HCT116 (cell line): ENCODE results near the gene SPACDR. TPM values are rescaled to one million over a fixed set of nuclear protein-coding genes. Genes with fewer than 3 reads are reported as not detected.

Source experiments
- ATAC-seq: fragments of 200-7000 bp; cut with Tn5 transposase; 2 replicates; pipeline ENCODE4 v1.9.1; 2020; ENCODE audit warnings: mild to moderate bottlenecking, moderate library complexity
- BruUV-seq: library from RNA; stranded (reverse); fragments of 400-500 nt; replicated peaks from 2 replicates; lab custom pipeline; 2021; lab: Mats Ljungman, UMichigan
- CTCF ChIA-PET: fragments of 300-600 bp; sonication (Branson Sonifier 250); formaldehyde crosslinking; loops from one replicate; lab custom pipeline; 2021; ENCODE audit warnings: antibody characterized with exemption; lab: Charles Lee
- POLR2A ChIA-PET: fragments of 300-600, 350-600 bp; sonication (Branson Sonifier 250); formaldehyde crosslinking; loops from one replicate; lab custom pipeline; 2021; ENCODE audit warnings: antibody characterized with exemption; lab: Charles Lee
- RAD21 ChIA-PET, 2 experiments: fragments of 300-600 bp; sonication (Branson Sonifier 250); formaldehyde crosslinking; loops; one replicate each; lab custom pipeline; 2023; ENCODE audit warnings: low total read pairs in 2 of 2; ENCODE audit not compliant: uncharacterized antibody in 2 of 2, unreplicated experiment in 2 of 2, low non-redundant PET in 1 of 2; lab: Charles Lee
- DNase-seq: peaks from one replicate; pipeline ENCODE4 v3.0.0-alpha.2; 2010; ENCODE audit warnings: low read depth, low spot score
- H2AFZ ChIP-seq: fragments of 200-600 bp; shearing (Covaris generic), sonication (generic); 2 replicates; pipeline ENCODE4 v1.6.1; 2017; ENCODE audit warnings: low read depth, mixed run types, mixed read lengths, antibody characterized with exemption, low read length; ENCODE audit not compliant: poor library complexity, severe bottlenecking
- H3K27ac ChIP-seq: 2 replicates; pipeline ENCODE4 v1.5.1; 2012; ENCODE audit warnings: low read depth, low read length
- H3K27me3 ChIP-seq: fragments of 200-600 bp; sonication (generic); 2 replicates; pipeline ENCODE4 v1.6.1; 2016; ENCODE audit warnings: mixed run types, low read length, mixed read lengths; ENCODE audit not compliant: insufficient read depth
- H3K36me3 ChIP-seq, 2 experiments: fragments of 200-500 bp in 1 of 2; fragments of 200-600 bp in 1 of 2; sonication (Bioruptor generic) in 1 of 2; sonication (generic) in 1 of 2; 2 replicates each; pipeline versions ENCODE4 v1.5.1 to v1.6.1; 2014 to 2016; ENCODE audit warnings: low read length in 2 of 2, inconsistent platforms in 1 of 2, mixed read lengths in 1 of 2, mixed run types in 1 of 2; ENCODE audit not compliant: insufficient read depth in 2 of 2, control insufficient read depth in 1 of 2
- H3K4me1 ChIP-seq, 2 experiments: fragments of 200-600 bp in 1 of 2; sonication (generic) in 1 of 2; 2 replicates each; pipeline versions ENCODE4 v1.5.1 to v1.6.1; 2012 to 2017; ENCODE audit warnings: low read length in 2 of 2, inconsistent platforms in 1 of 2, mild to moderate bottlenecking in 1 of 2, mixed read lengths in 1 of 2, mixed run types in 1 of 2, moderate library complexity in 1 of 2; ENCODE audit not compliant: insufficient read depth in 2 of 2, control insufficient read depth in 1 of 2
- H3K4me2 ChIP-seq: fragments of 200-600 bp; sonication (generic); 2 replicates; pipeline ENCODE4 v1.6.1; 2017; ENCODE audit warnings: mixed run types, low read length, mixed read lengths
- H3K4me3 ChIP-seq, 2 experiments: fragments of 200-600 bp in 1 of 2; sonication (generic) in 1 of 2; replicated peaks in 1 of 2; 2 replicates each; pipeline ENCODE4 v1.5.1; 2011 to 2016; ENCODE audit warnings: low read length in 2 of 2, control low read depth in 1 of 2, low read depth in 1 of 2, mild to moderate bottlenecking in 1 of 2, mixed read lengths in 1 of 2, mixed run types in 1 of 2
- H3K79me2 ChIP-seq: fragments of 200-600 bp; sonication (generic); 2 replicates; pipeline ENCODE4 v1.6.1; 2017; ENCODE audit warnings: mild to moderate bottlenecking, mixed run types, low read length, moderate library complexity, mixed read lengths; ENCODE audit not compliant: insufficient read depth
- H3K9ac ChIP-seq: fragments of 200-600 bp; sonication (generic); 2 replicates; pipeline ENCODE4 v1.6.1; 2016; ENCODE audit warnings: low read length, mixed read lengths
- H3K9me2 ChIP-seq: fragments of 200-600 bp; sonication (generic), shearing (Covaris generic); 2 replicates; pipeline ENCODE4 v1.6.1; 2017; ENCODE audit warnings: mixed run types, mild to moderate bottlenecking, moderate library complexity; ENCODE audit not compliant: insufficient read depth
- H3K9me3 ChIP-seq, 2 experiments: fragments of 200-500 bp in 1 of 2; fragments of 200-600 bp in 1 of 2; sonication (Bioruptor generic) in 1 of 2; sonication (generic) in 1 of 2; 2 replicates each; pipeline ENCODE4 v1.6.1; 2014 to 2017; ENCODE audit warnings: low read length in 2 of 2, mixed read lengths in 2 of 2, inconsistent platforms in 1 of 2, low read depth in 1 of 2, mild to moderate bottlenecking in 1 of 2, mixed run types in 1 of 2, moderate library complexity in 1 of 2; ENCODE audit not compliant: control insufficient read depth in 1 of 2, insufficient read depth in 1 of 2
- H4K20me1 ChIP-seq: fragments of 200-600 bp; sonication (generic), shearing (Covaris generic); 2 replicates; pipeline ENCODE4 v1.6.1; 2017; ENCODE audit warnings: mixed run types, mild to moderate bottlenecking, moderate library complexity; ENCODE audit not compliant: insufficient read depth
- EZH2phosphoT487 ChIP-seq: fragments of 200-600 bp; IDR thresholded peaks from 2 replicates; pipeline ENCODE4 v1.6.1; 2018; ENCODE audit warnings: antibody characterized with exemption, borderline replicate concordance
- FOSL1 ChIP-seq: IDR thresholded peaks from 2 replicates; pipeline ENCODE4 v1.6.1; 2012; ENCODE audit warnings: low read depth
- SIN3A ChIP-seq: IDR thresholded peaks from 2 replicates; pipeline ENCODE4 v1.6.1; 2012; ENCODE audit warnings: low read depth
- intact Hi-C: fragments of 100-400 bp; cut with micrococcal nuclease; formaldehyde crosslinking; loops from 2 replicates; pipeline ENCODE4 v1.10.0; 2022
- total RNA-seq: library from RNA; stranded (reverse); gene quantifications from one replicate; pipeline ENCODE4 v1.2.1, GENCODE V29; 2021; ENCODE audit not compliant: unreplicated experiment
- TF ChIP-seq, protein P1 (sequence below), 3 experiments: fragments of 200-600 bp in 1 of 3; sonication (generic) in 1 of 3; IDR thresholded peaks in 2 of 3; conservative IDR thresholded peaks in 1 of 3; 2 replicates each; pipeline ENCODE4 v1.5.1; 2012 to 2017; ENCODE audit warnings: low read depth in 2 of 3, low read length in 2 of 3, antibody characterized with exemption in 1 of 3, borderline replicate concordance in 1 of 3, control low read depth in 1 of 3, mild to moderate bottlenecking in 1 of 3, mixed read lengths in 1 of 3, mixed run types in 1 of 3, moderate library complexity in 1 of 3; ENCODE audit not compliant: insufficient read depth in 1 of 3
- TF ChIP-seq, protein P2 (sequence below): IDR thresholded peaks from 2 replicates; pipeline ENCODE4 v1.6.1; 2012
- TF ChIP-seq, protein P3 (sequence below): IDR thresholded peaks from 2 replicates; pipeline ENCODE4 v1.6.1; 2012

SPACDR gene
- total RNA-seq, 1 experiment from 2014 or later = 1.7 TPM

DNA sequence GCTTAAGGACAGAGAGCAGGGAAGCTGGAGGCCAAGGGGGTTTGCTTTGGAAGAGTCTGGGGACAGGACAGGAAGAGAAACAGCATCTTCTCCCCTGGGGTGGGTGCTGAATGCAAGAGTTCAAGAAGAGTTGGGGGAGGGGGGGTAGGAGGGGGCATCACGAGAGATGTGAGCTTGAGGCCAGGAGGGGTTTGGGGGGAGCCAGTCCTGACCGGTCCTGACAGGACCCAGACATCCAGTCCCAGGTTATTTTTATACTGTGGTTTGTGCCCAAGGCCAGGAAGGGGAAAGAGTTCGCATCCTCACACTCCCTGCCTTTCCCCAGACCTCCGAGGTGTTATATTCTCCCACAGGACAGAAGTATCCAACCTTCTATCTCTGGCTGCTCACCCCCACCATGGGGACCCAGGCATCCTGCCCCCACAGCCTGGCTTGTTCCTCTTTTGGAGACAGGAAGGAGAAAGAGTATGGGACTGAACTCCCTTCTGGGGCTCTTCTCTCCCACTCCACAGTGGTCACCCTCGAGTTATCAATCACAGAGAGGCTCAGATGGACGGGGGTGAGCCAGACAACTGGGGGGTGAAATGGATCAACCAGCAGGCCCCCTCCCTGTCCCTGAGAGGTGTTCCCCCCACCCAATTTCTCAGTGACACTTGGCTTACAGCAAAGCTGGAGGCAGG, 12.2 kb upstream of the SPACDR start:
- BruUV-seq = TSS peak; percentile 15
- no peak for ATAC-seq
- ChIA-PET RAD21 (no interaction called here), POLR2A (no interaction called here), CTCF (no interaction called here)
- DNase-seq = no peak
- no peak overlapping the region for H3K4me2 ChIP-seq
- no peak overlapping the region for H3K9ac ChIP-seq
- intact Hi-C loops = no loop called here
- H4K20me1 ChIP-seq = no peaks in the 10 kb centered on the region
- peaks cover 0 to 2% of the 10 kb centered on the region in 2 experiments; a peak in 1 of 4 replicates for H3K36me3 ChIP-seq
- no peak overlapping the region for H3K4me3 ChIP-seq
- no peak for TF ChIP-seq SIN3A
- TF ChIP-seq FOSL1 = no peak
- TF ChIP-seq EZH2phosphoT487 = no peak
- TF ChIP-seq, protein P1, sequence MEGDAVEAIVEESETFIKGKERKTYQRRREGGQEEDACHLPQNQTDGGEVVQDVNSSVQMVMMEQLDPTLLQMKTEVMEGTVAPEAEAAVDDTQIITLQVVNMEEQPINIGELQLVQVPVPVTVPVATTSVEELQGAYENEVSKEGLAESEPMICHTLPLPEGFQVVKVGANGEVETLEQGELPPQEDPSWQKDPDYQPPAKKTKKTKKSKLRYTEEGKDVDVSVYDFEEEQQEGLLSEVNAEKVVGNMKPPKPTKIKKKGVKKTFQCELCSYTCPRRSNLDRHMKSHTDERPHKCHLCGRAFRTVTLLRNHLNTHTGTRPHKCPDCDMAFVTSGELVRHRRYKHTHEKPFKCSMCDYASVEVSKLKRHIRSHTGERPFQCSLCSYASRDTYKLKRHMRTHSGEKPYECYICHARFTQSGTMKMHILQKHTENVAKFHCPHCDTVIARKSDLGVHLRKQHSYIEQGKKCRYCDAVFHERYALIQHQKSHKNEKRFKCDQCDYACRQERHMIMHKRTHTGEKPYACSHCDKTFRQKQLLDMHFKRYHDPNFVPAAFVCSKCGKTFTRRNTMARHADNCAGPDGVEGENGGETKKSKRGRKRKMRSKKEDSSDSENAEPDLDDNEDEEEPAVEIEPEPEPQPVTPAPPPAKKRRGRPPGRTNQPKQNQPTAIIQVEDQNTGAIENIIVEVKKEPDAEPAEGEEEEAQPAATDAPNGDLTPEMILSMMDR (IDR thresholded peaks at IDR 0.05 in 2 of 3, conservative IDR thresholded peaks at IDR 0.05 in 1 of 3; ENCODE audit: borderline replicate concordance in 1 of 3, insufficient read depth in 1 of 3, low read depth in 2 of 3, low read length in 2 of 3) = no peak
- TF ChIP-seq, protein P2, sequence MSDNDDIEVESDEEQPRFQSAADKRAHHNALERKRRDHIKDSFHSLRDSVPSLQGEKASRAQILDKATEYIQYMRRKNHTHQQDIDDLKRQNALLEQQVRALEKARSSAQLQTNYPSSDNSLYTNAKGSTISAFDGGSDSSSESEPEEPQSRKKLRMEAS = no peak
- TF ChIP-seq, protein P3, sequence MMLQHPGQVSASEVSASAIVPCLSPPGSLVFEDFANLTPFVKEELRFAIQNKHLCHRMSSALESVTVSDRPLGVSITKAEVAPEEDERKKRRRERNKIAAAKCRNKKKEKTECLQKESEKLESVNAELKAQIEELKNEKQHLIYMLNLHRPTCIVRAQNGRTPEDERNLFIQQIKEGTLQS = no peak
- H3K9me3 ChIP-seq = no peaks in the 10 kb centered on the region
- H3K79me2 ChIP-seq = peaks cover 6% of the 10 kb centered on the region; the same call in 1 of the 2 replicates
- H3K27ac ChIP-seq = no peak overlapping the region
- peaks cover 9 to 30% of the 10 kb centered on the region in 2 experiments for H3K4me1 ChIP-seq
- no peak overlapping the region for H2AFZ ChIP-seq
- no peaks in the 10 kb centered on the region for H3K27me3 ChIP-seq
- no peaks in the 10 kb centered on the region for H3K9me2 ChIP-seq
